Measurements from ENCODE around the gene FXYD3.

FXYD3 gene

DNA sequence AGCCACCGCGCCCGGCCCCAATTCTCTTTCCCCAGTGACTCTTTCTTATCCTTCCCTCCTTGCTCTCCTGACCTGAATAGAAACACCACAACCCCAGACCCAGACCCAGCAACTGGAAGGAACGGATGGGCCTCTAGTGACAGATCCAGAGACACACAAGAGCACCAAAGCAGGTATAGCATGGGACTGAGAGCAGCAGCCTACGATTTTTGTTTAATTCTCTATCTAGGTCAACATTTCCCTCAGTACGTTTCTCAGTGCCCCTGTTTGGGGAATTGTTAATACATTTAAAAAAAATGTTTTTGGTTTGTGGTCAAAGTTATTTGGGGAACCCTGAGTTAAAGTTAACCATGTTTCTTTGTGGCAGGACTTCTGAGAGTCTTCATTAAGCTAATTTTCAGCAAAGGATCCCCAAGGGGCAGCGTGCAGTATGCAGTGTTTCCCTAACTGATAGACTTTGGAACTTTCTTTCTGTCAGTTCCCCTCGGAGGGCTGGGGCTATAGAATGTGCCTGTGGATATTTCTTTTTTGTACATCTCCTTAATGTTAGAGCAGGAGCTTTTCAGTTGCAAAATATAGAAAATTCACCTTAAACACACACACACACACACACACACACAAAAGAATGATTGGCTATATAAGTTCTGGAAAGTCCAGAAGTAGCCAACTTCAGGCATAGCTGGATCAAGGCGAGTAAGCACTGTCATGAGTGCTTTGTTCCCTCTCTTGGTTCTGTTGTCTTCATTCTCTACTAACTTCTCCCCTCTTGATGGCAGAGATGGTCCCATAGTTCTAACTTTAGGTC is 45.2 kb downstream of the FXYD3 start:
- no peak for DNase-seq (ENCODE audit: low spot score)

GRCh38 chr19:35161434-35161743 is 45.8 kb downstream of the FXYD3 start:
- no peak for DNase-seq (ENCODE audit: low spot score)

GRCh38 chr19:35162471-35163326 is 47.1 kb downstream of the FXYD3 start:
- DNase-seq (ENCODE audit: low spot score) = no peak

GRCh38 chr19:35164418-35164817 is 48.8 kb downstream of the FXYD3 start:
- no peak for DNase-seq (ENCODE audit: low spot score)

- DNase-seq (ENCODE audit: low spot score) = no peak
These were observed 49.8 kb downstream of the FXYD3 start for GRCh38 chr19:35165200-35166058.

DNA sequence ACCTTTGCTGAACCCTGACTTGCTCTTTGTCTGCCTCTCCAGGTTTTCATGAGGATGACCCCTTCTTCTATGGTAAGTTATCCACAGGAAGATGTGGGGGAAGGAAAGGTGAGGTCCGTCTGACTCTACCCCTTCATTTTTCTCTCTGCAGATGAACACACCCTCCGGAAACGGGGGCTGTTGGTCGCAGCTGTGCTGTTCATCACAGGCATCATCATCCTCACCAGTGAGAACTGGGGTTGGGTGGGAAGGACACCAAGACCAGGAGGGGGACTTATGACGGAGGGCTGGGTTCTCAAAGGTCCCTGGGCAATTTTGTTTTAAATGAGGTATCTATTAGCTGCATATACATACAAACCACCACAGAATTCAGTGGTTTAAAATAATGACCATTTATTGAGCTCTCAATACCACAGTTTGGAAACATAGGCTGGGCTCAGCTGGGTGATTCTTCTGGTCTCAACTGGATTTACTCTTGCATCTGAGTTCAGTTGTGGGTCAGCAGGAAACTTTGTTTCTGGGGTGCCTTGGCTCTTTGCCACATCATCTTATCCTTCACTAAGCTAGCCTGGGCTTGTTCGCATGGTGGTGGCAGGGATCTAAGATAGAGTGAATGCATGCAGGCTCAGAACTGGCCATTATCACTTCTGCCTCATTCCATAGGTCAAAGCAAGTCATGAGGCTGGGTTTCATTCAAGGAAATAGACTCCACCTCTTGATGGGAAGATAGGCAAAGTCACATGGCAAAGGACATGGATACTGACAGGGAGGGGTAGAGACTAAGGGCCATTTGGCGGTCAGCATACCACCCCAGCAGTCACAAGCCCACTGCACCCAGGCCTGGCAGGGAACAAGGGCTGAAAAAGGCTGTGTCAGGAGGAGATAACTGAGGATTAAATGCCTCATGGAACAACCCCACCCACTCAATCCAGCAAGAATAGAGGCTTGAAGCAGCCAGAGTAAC is 50.8 kb downstream of the FXYD3 start:
- DNase-seq (ENCODE audit: low spot score) = no peak

DNA sequence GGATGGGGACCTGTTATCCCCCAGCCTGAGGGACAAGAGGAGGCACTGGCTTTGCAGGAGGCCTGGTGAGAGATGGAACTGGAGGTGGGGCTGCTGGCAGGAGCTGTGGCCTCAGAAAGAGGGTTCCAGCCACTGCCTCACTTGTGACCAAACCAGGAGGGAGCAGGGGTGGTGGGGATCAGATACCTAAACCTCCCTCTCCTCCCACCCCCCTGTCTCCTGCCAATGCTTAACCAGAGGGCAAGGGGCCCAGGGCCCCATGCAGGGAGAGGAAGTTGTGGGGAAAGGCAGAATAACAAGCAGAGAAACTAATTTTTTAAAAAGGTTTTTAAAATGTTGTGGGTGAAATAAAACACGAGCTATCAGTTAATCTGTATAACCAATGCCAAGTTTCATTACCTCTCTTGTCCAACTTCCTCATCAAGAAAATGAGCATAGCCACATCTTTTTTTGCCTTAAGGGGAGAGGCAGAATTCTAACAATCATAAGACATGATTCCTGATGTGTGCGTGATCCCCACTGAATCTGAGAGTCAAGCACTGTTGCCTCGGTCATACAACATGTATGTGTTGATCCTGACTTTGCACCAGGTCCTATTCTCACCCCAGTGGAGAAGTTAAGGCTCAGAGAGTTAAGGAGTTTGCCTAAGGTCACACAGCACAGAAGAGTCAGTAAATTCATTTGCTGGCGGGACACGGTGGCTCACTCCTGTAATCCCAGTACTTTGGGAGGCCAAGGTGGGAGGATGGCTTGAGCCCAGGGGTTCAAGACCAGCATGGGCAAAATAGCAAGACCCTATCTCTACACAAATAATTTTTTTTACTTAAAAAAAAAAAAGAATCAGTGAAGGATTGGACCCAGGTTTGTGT is 51.9 kb downstream of the FXYD3 start:
- DNase-seq (ENCODE audit: low spot score) = no peak

DNA sequence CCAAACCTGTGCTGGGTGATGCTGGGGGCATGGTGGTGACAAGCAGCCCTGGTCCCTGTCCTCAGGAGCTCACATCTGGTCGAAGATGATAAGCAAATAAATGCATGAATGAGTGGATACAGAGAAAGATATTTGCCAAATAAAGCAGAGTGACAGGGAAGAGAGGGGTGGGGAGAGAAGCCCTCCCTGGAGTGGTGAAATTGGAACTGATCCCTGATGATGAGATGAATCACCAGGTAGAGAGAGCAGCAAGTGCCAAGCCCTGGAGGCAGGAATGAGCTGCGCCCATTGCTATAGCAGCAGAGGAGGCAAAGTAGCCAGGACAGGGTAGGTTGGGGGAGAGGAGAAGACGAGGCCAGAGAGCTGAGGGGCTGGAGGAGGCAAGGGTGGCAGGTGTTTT is 52.6 kb downstream of the FXYD3 start:
- DNase-seq (ENCODE audit: low spot score) = no peak

DNA sequence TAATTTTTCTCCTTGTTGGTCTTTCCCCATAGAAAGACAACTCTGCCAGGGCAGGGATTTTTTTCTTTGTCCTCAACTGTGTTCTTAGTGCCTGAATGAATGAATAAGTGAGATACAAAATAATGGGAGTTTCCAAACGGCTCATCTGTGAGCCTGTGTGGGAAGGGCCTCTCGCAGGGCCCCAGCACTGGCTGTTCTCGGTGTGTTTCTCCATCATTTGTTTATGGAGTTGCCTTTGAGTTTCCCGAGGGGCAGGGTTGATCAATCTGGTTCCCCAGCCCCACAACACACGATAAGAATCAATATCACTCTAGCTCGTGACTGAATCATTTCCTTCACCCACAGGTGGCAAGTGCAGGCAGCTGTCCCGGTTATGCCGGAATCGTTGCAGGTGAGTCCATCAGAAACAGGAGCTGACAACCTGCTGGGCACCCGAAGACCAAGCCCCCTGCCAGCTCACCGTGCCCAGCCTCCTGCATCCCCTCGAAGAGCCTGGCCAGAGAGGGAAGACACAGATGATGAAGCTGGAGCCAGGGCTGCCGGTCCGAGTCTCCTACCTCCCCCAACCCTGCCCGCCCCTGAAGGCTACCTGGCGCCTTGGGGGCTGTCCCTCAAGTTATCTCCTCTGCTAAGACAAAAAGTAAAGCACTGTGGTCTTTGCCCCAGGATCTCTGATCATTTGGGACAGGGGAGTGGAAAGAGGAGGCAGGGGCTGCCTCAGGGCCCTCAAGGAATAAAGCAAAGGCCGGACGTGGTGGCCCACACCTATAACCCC is 53.8 kb downstream of the FXYD3 start:
- DNase-seq (ENCODE audit: low spot score) = no peak

DNA sequence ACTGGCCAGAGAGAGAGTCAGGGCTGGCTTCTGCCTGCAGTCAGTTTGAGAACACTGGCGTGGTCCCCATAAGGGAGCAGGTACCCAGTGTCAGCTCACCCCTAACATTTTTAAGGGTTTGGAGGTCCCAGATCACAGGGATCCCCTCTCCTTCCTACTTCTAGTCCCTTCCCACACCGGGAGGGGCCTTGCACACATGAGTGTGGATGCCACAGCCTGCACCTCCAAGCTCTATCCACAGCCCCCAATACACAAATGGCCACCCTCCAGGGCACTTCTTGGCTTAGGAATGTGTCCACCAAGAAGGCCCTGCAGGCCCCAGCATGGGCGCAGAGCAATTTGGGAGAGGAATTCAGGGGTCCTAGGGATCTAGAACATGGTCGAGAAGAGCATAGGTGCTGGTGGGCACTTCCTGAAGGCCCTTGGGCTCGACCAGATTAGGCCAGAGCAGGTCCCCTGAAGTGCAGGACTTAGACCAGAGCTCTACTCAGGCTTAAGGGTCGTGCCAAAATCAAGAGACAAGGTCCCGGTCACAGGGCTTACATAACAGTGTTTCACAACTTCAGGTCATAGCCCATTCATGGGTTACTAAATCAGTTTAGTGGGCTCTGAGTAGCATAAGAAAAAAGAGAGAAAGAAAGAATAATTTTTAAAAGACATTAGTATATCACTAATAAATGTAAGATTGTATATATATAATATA is 54.9 kb downstream of the FXYD3 start:
- DNase-seq (ENCODE audit: low spot score) = no peak

GRCh38 chr19:35171730-35172129 is 56.1 kb downstream of the FXYD3 start:
- no peak for DNase-seq (ENCODE audit: low spot score)

Small RNA genes within 50 kb of the gene (small RNA-seq; reads per million reads assigned to genes)
- 0 reads per million in 2 experiments for gene AC020907.2
